Small intestine (tissue), 16 donors: ENCODE measurements around the gene MEIKIN. TPM values are rescaled to one million over a fixed set of nuclear protein-coding genes. Genes with fewer than 3 reads are reported as not detected.

ENCODE experiments used
- DNase-seq, 2 donors: peaks; one replicate each; pipeline versions ENCODE4 v3.0.0 to v3.0.0-alpha.2; 2013
- FAIRE-seq: peaks from 2 replicates; lab custom pipeline; 2012; peaks lifted over from hg19 to GRCh38; lab: Jason Lieb, UNC
- H3K27ac ChIP-seq, 3 donors: one replicate each; pipeline ENCODE4 v1.5.1; 2013; ENCODE audit warnings: low read length in 2 of 3, mild to moderate bottlenecking in 2 of 3, control low read depth in 1 of 3, inconsistent platforms in 1 of 3, low read depth in 1 of 3, moderate library complexity in 1 of 3
- H3K27me3 ChIP-seq, 3 donors: one replicate each; pipeline ENCODE4 v1.6.1; 2013; ENCODE audit warnings: low read length in 3 of 3, inconsistent platforms in 1 of 3; ENCODE audit not compliant: control insufficient read depth in 3 of 3, insufficient read depth in 3 of 3
- H3K36me3 ChIP-seq, 3 donors: one replicate each; pipeline ENCODE4 v1.6.1; 2013; ENCODE audit warnings: low read length in 3 of 3, inconsistent platforms in 1 of 3, low read depth in 1 of 3, mild to moderate bottlenecking in 1 of 3, moderate library complexity in 1 of 3; ENCODE audit not compliant: control insufficient read depth in 3 of 3, insufficient read depth in 2 of 3
- H3K4me1 ChIP-seq, 3 donors: one replicate each; pipeline ENCODE4 v1.6.1; 2013; ENCODE audit warnings: low read length in 2 of 3, inconsistent platforms in 1 of 3, low read depth in 1 of 3, mild to moderate bottlenecking in 1 of 3, moderate library complexity in 1 of 3; ENCODE audit not compliant: control insufficient read depth in 3 of 3, insufficient read depth in 2 of 3
- H3K4me3 ChIP-seq, 3 donors: one replicate each; pipeline ENCODE4 v1.5.1; 2013; ENCODE audit warnings: low read length in 3 of 3, control low read depth in 1 of 3, inconsistent platforms in 1 of 3, low read depth in 1 of 3, mild to moderate bottlenecking in 1 of 3, moderate library complexity in 1 of 3
- H3K9me3 ChIP-seq, 2 donors: one replicate each; pipeline ENCODE4 v1.6.1; 2013; ENCODE audit warnings: low read depth in 1 of 2, low read length in 1 of 2; ENCODE audit not compliant: control insufficient read depth in 2 of 2, insufficient read depth in 1 of 2
- WGBS, 3 donors: extraction: QIAGEN DNeasy Blood & Tissue Kit; methylation state at CpG; one replicate each; pipeline ENCODE4 v1.1.7; 2013; 5-methylcytosine and 5-hydroxymethylcytosine counted together
- long read RNA-seq, 10 donors: transcript quantifications; one replicate each; lab custom pipeline, GENCODE V29; 2026
- polyA plus RNA-seq, 4 donors: library from polyadenylated mRNA; stranded (reverse) in 3 of 4; unstranded in 1 of 4; fragments of 200-250 nt in 3 of 4; fragments of 120-200 nt in 1 of 4; gene quantifications; one replicate each; pipeline versions ENCODE4 v1.2.1 to v1.2.3, GENCODE V29; 2013
- donor health status: healthy with polysubstance abuse.
- donor health status: control.
- donor health status: control.
- donor health status: Bipolar disorder and iron deficiency.
- donor health status: healthy.

MEIKIN gene, protein sequence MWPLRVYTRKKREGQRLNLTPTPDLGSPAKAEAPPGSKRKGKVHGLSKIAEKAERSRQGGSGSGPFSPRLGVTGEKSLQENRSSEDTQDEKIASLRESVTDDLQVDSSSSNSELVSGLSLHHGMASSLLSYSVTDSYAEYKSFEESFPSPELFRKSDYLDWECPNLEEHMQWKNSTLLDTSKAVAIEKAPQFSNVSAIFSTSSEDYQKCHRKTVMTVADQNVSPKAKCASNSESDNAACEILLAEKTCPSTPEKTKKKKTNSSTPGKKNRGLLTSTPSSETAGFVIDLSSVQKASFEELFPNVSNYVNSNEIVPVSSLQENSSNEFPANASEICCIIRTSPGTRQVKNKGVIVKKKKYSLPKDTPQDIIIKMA
- polyA plus RNA-seq = 1 to 10 TPM in 1 of 4 donors, not detected in 3; 3.8 TPM
- long read RNA-seq, donor 1 = 0 reads
- long read RNA-seq, donor 2 = 0 reads
- long read RNA-seq, donor 3 = 0 reads
- long read RNA-seq, donor 4 = 0 reads
- long read RNA-seq, donor 5 = 0 reads
- long read RNA-seq, donor 6 = 0 reads
- long read RNA-seq, donor 7 = 0 reads
- long read RNA-seq, donor 8 = 0 reads
- long read RNA-seq, donor 9 = 0 reads
- long read RNA-seq, donor 10 = 0 reads

DNA sequence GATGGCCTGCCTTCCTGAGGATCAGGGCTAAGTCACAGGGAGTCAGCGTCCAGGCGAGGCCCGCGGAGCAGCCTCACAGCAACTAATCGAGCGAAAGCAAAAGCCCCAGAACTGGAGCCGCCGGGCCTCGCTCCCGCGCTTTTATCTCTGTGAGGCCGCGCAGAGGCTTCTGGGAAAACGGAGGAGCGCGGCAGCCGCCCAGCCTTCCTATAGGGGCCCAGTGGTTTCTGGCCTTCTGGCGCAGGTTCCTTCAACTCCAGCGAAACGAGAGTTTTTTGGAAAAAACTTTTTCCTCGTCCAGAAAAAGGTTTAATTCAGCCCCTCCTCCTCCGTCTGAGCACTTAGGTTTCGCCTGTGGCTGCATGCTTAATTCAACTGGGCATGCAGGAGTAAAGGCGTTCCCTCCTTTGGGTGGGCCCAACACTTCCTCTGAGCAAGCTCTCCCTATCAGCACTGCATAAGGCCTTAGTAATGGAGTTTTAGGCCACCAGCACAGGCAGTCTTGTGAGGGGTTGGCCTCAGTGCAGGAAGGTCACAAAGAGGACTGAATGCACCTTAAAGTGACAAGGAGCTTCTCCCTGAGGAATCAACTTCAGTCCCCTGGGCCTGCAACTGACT lies at the start of gene MEIKIN:
Gene MEIKIN (minus strand): TSS at position 113 of the 618 bp plus-strand sequence. CDS start 158 bp downstream, outside the sequence.
- FAIRE-seq (no peak), DNase-seq (no peak)
- 82 to 94% (median 91%) methylated on average over 24 of the region's 24 CpGs for WGBS, 3 donors
- no peaks in the 10 kb centered on the region for H3K4me1 ChIP-seq
- H3K9me3 ChIP-seq = no peaks in the 10 kb centered on the region
- no peak within 1 kb of the TSS for H3K27ac ChIP-seq
- H3K36me3 ChIP-seq = no peaks in the 10 kb centered on the region
- H3K4me3 ChIP-seq = no peak within 1 kb of the TSS
- H3K27me3 ChIP-seq = no peaks in the 10 kb centered on the region

DNA sequence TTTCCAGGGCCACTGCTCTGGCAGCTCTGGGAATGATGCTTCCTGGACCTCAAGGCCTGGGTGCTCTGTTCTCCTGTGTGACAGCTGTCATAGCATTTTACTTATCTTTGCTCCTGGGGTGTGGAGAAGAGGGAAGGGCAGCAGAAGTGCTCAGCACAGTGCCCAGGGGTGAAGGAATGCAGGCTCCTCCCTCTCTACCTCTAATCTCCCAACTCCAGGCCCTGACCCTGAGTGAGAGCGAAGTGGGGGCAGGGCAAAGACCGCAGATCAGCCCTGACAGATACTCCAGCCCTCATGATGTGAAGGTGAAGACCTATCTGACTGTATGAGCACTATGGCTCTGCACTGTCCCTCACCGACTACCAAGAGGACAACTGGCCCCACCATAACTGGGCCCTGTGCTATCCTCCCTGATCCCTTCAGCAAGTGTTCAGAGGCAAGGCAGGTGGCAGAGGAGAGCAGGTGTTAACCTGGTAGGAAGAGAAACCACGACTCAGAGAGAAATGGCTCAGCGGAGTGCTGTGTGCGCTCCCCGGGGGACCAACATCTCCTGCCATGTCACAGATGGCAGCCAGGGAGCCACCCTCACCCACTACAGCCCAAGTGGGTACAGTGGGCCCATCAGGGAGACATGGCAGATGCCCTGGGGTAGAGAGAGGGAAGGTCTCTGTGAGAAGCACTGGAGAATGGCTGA lies 49.2 kb upstream of the MEIKIN start:
- H3K4me1 ChIP-seq = peaks cover 14 to 57% (median 40%) of the 10 kb centered on the region in 3 donors
- FAIRE-seq (no peak), DNase-seq (peak; percentile 49 to 89)
- no peaks in the 10 kb centered on the region for H3K27me3 ChIP-seq
- H3K36me3 ChIP-seq = no peaks in the 10 kb centered on the region
- H3K9me3 ChIP-seq = no peaks in the 10 kb centered on the region
- H3K27ac ChIP-seq = peak overlapping the region in 1 of 3 donors; percentile 28
- no peak overlapping the region for H3K4me3 ChIP-seq
- WGBS, 3 donors = 36 to 52% (median 48%) methylated on average over 7 of the region's 7 CpGs

DNA sequence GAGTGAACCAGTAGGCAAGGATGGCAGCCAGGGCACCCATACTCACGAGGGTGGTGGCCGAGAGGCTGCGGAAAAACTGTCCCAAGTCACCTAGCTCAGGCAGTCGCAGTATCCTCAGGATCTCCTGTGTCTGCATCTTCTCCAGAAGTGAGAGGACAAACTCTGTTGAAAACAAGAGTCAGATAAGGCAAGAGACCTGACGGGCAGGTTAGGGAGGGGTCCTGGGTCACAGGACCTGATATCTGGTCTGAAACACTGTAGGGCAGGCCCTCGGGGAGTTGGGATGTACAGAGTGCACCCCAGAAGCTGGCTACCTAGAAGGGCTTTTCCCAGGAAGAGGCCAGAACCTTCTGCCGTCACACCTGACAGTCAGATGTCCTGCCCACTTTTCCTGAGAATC lies 48.6 kb upstream of the MEIKIN start:
- WGBS, 3 donors = 76 to 79% (median 76%) methylated on average over 7 of the region's 7 CpGs
- H3K4me1 ChIP-seq = peaks cover 14 to 51% (median 35%) of the 10 kb centered on the region in 3 donors
- no peak for FAIRE-seq

DNA sequence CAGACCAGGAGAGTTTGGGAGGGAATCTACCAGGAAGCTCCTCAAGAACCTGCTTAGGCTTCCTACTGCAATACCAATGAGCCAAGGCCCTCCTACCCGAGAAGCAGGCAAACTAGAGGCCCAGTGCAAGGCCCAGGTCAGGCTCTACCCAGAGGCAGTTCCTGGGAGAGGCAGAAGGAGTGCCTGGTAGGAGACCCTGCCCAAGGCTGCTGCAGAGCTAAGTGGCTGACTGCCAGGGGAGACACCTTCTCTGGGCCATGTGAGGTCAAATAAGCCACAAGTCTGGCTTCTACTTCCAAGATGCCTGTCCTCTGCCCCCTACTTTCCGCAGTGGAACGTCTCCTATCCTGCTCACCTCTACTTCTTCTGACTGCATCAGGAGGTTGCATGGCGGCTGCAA lies 48.2 kb upstream of the MEIKIN start:
- FAIRE-seq = no peak
- peaks cover 14 to 47% (median 33%) of the 10 kb centered on the region in 3 donors for H3K4me1 ChIP-seq
- H3K9me3 ChIP-seq = no peaks in the 10 kb centered on the region
- H3K27me3 ChIP-seq = no peaks in the 10 kb centered on the region
- H3K36me3 ChIP-seq = no peaks in the 10 kb centered on the region
- 70 to 90% (median 84%) methylated on average over 4 of the region's 4 CpGs for WGBS, 3 donors
- no peak overlapping the region for H3K4me3 ChIP-seq
- H3K27ac ChIP-seq = no peak overlapping the region
- no peak for DNase-seq

More for the DNA sequence above, 48.6 kb upstream of the MEIKIN start:
- no peak overlapping the region for H3K4me3 ChIP-seq
- H3K9me3 ChIP-seq = no peaks in the 10 kb centered on the region
- peak overlapping the region in 1 of 3 donors; percentile 13 for H3K27ac ChIP-seq
- DNase-seq = no peak
- no peaks in the 10 kb centered on the region for H3K36me3 ChIP-seq
- no peaks in the 10 kb centered on the region for H3K27me3 ChIP-seq

DNA sequence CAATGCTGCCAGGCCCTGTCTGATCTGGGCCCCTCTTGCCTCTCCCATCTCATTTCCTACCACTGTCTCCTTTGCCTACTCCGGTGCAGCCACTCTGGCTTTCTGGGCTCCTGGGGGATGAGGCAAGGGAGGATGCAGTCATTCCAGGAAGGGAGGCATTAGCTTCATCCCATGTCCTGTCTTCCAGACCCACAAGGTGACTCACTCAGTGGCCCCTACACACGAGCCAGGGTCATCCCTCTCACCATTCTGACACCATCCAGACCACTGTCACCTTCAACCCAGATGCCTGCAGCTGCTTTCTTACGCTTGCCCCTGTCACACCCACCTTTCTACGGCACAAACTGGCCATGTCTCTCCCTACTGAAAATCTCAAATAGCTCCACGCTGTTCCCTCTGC lies 46.9 kb upstream of the MEIKIN start:
- Histone ChIP-seq H3K9me3 (no peaks in the 10 kb centered on the region), H3K36me3 (no peaks in the 10 kb centered on the region), H3K27ac (no peak overlapping the region), H3K27me3 (no peaks in the 10 kb centered on the region), H3K4me1 (peaks cover 7 to 35% (median 23%) of the 10 kb centered on the region in 3 donors), H3K4me3 (no peak overlapping the region)
- no peak for DNase-seq
- 56 to 64% (median 57%) methylated on average over 5 of the region's 5 CpGs for WGBS, 3 donors
- no peak for FAIRE-seq

DNA sequence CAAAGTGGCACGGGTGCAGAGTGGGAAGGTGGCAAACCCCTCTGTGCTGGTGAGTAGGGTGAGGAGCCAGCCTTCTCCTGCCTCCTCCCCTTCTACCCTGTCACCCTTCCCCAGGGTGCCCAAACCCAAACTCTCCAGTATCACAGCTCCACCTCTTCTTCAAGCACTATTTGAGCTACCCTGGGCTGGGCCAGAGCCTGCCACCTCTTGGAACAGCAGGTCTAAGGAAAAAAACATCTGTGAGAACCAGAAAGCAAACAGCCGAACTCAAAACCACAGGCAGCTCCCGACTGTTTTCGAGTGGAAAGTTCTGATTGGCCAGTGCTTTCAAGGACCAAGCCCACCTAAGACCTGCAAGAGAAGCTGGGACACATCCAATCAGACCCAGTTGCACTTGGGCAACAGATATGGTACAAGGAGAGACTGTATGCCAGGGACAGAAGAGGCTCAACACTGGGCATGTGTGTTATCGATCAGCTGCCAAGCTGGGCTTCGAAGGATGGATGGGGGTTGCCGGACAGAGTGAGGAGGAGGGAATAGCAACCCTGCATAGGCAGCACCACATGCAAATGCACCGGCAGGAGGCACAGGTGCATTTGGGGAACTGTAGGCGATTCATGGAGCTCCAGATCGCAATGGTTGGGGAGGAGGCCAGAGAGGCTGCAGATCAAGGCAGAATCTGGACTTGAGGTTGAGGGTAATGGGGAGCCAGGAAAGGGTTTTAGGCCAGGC lies 46.3 kb upstream of the MEIKIN start:
- no peaks in the 10 kb centered on the region for H3K9me3 ChIP-seq
- no peak overlapping the region for H3K27ac ChIP-seq
- H3K36me3 ChIP-seq = no peaks in the 10 kb centered on the region
- H3K4me3 ChIP-seq = no peak overlapping the region
- FAIRE-seq (no peak), DNase-seq (no peak)
- H3K27me3 ChIP-seq = no peaks in the 10 kb centered on the region
- 76 to 79% (median 76%) methylated on average over 10 of the region's 10 CpGs for whole genome bisulfite sequencing, 3 donors
- H3K4me1 ChIP-seq = peaks cover 4 to 28% (median 18%) of the 10 kb centered on the region in 3 donors

DNA sequence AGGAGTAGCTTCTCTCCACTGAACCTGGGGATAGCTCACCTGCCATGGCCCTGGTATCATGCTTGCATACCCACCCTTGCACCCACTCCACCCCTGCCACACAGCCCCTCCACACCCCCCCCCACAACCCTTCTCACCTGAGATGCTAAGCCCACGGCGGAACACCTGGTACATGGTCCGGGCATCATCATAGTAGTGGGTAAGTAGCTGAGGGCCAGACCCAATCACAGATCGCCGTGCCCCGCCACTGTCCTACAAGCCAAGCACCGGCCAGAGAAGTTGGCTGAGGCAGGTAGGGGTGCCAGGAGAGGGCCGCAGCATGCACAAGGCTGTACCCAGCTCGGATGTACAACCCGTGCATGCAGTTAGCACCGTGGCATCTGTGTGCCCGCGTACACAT lies 45.3 kb upstream of the MEIKIN start:
- no peak for FAIRE-seq
- DNase-seq = no peak
- Histone ChIP-seq H3K4me3 (no peak overlapping the region), H3K9me3 (no peaks in the 10 kb centered on the region), H3K36me3 (no peaks in the 10 kb centered on the region), H3K27me3 (no peaks in the 10 kb centered on the region), H3K27ac (no peak overlapping the region), H3K4me1 (peaks cover 0 to 21% (median 15%) of the 10 kb centered on the region in 3 donors)
- 96 to 97% (median 96%) methylated on average over 13 of the region's 13 CpGs for WGBS, 3 donors
